DMS114 treated with DMSO at 0.1 percent for 48 hours (cell line): ENCODE data around the gene MEA1.
A peak's percentile ranks its signal among the peaks of the same experiment; 100 is the strongest.

Experiments
- DNase-seq: peaks from one replicate; lab custom pipeline; 2025; ENCODE audit not compliant: unreplicated experiment; lab: John Stamatoyannopoulos, UW

The MEA1 gene

GRCh38 chr6:42978487-42978838 is 35.3 kb downstream of the MEA1 start:
- DNase-seq: no peak

DNA sequence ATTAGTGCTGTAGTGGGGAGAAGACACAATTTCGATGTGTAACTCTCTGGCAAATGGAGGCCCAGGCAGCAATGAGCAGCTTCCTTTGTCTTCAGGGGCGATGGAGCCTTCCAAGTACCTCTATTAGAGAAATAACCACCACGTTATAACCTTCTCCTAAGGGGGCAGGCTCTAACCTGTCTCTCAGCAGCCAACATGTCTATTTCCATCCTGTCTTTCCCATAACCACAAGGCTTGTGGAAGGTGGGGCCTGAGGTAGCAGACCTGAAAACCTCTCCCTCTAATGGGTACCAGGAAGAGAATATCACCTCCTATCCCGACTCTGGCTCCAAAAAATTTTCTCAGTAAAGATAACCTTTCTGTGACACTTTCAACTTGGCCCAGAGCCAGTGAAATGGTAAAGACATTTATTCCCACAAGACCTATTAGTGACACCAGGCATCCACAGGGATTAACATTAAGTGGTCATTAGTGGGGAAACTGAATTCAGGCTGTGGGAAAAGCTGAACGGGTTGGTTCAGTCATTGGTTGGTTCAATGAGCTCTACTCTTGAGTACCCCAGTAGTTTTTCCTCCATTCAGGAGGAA is 38.7 kb downstream of the MEA1 start:
- no peak for DNase-seq

DNA sequence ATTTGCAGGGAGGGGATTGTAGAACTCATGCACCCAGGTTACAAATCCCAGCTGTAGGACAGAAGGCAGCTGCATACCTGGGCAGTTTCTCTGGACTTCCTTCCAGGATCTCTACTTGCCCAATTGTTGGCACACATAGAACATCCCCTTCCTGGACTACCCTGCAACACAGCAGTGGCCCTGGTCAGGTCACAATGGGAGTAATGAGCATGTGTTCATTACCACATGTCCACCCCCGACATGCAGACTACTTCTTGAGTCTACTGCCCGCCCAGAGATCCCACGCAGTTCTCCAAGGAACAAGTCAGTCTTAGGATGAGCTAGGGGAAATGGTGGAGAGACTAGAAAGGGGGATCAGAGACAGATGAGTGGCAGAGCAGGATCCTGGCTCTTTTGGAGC is 39.8 kb downstream of the MEA1 start:
- no peak for DNase-seq

GRCh38 chr6:42971746-42972327 is 41.9 kb downstream of the MEA1 start:
- DNase-seq: no peak

DNA sequence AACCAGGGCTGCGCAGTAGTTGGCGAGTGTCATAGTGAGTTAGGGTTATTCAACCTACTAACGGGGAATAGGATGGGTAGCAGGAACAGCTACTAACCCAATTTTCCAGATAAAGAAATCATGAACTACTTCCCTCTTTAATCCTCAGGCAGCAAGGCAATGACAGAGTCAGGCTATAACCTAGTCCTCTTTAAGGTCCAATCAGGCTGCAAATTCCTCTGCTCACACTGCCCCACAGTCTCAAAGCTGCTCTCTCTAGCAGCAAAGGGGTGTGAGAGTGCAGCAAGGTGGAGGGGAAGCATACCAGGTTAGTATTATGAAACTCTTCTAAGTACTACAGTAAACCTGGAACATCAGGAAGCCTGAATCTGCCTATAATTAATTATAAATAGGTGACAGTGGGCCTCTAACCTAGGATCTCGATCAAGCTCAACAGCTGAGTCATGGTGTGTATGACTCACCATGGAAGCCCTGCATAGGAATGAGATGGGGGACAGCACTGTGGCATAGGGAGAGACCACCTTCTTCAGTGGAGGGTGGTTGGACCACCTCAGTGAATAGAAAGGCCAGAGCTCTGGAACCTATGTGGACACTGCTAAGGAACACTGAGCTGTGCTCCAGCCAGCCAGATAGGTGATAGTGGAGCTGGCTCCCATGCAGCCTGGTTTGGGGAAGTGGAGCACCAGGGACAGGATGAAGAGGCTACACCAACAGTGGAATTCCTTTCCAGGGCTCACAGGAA is 42.7 kb downstream of the MEA1 start:
- DNase-seq: no peak

GRCh38 chr6:42969934-42970333 is 43.8 kb downstream of the MEA1 start:
- DNase-seq: no peak

DNA sequence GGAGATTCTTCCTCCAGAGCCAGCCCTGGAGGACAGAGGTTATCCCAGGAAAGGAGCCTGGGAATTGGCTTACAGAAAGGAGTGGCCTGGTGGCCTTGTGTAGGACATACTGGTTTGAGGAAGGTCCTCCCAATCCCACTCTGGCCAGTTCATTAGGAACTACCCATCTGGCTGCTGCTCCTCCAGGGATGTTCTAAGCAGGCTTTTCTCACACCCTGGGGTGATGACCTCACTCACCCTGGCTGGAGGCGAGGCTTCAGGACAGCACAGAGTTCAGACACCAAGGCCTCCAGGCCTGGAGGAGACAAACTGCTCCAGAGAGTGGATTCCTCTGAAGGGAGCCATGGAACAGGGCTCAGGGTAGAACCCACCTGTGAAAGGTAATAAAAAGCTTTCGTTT is 44.3 kb downstream of the MEA1 start:
- DNase-seq: no peak

GRCh38 chr6:42968783-42969182 is 45.0 kb downstream of the MEA1 start:
- DNase-seq: no peak

- DNase-seq: no peak
Observed at GRCh38 chr6:42968126-42968701, 45.5 kb downstream of the MEA1 start.

DNA sequence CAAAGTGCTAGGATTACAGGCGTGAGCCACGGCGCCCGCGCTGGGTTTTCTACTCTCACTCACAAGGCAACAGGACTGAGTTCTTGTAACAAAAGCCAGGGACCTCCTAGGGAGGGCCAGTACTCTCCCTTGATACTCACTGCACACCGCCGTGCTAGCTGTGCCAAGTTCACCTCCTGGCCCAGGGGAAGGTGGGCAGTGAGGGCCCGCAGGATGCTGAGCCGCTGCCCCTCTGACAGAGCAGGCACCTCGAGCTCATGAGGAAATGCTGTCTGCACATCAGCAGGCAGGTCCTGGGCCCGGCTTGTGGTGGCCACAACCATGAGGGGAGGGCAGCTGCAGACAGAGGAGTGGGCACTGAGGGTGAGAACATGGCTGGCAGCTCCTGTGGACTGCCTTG is 46.5 kb downstream of the MEA1 start:
- no peak for DNase-seq

GRCh38 chr6:42966571-42966970 is 47.2 kb downstream of the MEA1 start:
- no peak for DNase-seq

DNA sequence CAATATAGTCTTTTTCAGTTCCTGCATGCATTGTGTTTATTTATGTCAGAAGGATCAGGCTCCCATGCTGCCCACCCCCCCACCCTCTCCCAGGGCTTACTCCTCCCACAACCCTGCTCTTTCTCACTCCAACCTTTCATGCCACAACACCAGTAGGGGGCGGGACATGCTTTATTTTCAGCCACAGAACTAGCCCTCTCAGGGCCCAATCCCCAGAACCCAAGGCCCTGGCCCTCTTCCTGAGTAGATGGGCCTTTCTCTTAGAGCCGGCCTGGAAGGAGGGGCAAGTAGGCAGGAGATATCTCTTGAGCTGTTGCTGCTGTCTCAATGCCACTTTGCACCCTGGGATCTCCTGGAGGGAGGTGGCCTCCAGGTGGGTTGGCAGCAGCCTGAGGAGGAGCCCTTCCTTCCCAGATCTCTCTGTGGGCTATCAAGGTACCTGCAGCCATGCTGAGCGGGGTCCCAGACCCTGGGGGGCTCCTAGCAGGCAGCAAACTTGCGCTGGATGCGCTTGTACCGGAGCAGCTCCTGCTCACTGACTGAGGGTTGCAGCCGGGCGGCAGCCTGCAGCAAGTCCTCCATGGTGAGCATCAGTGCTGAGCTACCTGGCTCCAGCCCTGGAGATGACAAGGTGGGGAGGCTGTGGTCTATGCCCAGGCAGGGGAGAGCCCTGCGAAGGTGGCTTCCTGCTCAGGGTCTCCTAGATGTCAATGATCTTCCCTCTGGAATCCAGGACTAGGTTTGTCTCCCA is 49.7 kb downstream of the MEA1 start:
- peak; percentile 60 for DNase-seq

GRCh38 chr6:42963179-42963854 is 50.4 kb downstream of the MEA1 start:
- DNase-seq: no peak

DNA sequence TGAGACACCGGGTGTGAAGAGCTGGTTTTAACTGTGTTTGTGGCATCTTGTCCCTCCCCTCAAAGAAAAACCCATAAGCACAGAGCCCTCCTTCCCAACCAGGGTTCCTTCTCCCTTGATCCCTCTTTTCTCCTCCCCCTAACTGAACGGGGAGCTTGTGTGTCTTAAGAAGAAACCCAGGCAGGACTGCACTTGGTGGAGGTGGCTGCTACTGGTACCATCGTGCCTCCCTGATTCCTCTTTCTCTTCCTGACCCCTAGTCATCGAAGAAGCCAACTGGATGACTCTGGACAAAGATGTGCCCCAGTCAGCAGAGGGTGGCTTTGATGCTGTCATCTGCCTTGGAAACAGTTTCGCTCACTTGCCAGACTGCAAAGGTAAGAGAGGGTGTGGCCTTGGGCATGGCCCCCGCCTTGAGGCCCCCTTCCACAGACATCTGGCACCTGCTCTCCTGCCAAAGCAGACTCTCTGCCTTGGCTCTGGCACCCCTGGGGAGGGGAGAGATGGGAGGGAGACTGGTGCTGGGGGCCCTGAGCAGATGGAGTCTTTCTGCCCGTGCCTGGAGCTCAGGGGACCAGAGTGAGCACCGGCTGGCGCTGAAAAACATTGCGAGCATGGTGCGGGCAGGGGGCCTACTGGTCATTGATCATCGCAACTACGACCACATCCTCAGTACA is 51.1 kb downstream of the MEA1 start:
- DNase-seq: no peak

DNA sequence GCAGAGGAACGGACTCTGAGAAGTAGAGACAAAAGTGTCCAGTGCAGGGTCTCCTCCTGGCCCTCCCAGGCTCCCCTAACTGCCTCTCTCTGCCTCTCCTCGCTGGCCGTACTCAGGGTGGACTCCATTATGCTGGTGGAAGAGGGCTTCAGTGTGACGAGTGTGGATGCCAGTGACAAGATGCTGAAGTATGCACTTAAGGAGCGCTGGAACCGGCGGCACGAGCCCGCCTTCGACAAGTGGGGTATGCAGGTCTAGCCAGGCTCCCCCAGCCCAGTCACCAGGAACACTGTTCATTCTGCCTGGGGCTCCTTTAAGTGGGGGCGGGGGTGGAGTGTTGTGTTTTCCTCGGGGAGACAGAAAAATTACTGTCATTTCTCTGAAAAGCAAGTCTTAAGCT is 51.6 kb downstream of the MEA1 start:
- DNase-seq: no peak
